GM12891 (cell line): ENCODE data around the gene C17orf50.

Experiments
- DNase-seq: peaks from one replicate; pipeline ENCODE4 v3.0.0; 2011; ENCODE audit warnings: low spot score; ENCODE audit not compliant: insufficient read length
- FAIRE-seq: peaks from 2 replicates; lab custom pipeline; 2011; peaks lifted over from hg19 to GRCh38; lab: Jason Lieb, UNC
- PAX5 ChIP-seq: IDR thresholded peaks from 2 replicates; pipeline ENCODE4 v1.6.1; 2011; ENCODE audit warnings: low read length, moderate library complexity, mild to moderate bottlenecking; ENCODE audit not compliant: insufficient read depth, severe bottlenecking
- POLR2A ChIP-seq: IDR thresholded peaks from 2 replicates; pipeline ENCODE4 v1.6.1; 2011; ENCODE audit warnings: low read depth, low read length, control low read depth
- POLR2AphosphoS5 ChIP-seq: IDR thresholded peaks from 2 replicates; pipeline ENCODE4 v1.6.1; 2011; ENCODE audit warnings: low read depth, low read length, control low read depth
- POU2F2 ChIP-seq: IDR thresholded peaks from 2 replicates; pipeline ENCODE4 v1.6.1; 2011; ENCODE audit warnings: low read depth, mild to moderate bottlenecking, control low read depth, low read length, moderate library complexity
- SPI1 ChIP-seq: IDR thresholded peaks from 2 replicates; pipeline ENCODE4 v1.6.1; 2011; ENCODE audit warnings: low read depth, low read length, control low read depth
- TAF1 ChIP-seq: IDR thresholded peaks from 2 replicates; pipeline ENCODE4 v1.6.1; 2011; ENCODE audit warnings: low read depth, low read length, control low read depth

C17orf50 gene

DNA sequence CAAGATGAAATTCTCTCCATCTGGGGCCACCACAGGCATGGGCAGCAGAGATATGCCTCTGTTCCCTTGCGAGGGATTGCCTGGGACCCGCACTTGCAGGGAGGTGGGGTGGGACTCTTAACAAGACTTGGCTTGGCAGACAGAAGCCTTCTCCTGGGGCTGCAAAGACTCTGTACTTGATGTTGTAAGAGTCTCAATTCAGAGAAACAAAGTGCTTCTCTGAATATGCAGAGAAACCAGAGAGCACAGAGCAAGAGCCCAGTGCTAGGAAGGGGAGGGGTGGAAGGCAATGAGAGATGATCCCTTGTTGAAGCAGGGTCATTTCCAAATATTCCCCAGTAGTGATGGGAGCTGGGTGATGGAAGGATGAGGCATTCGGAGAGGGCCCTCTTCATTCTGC, 32.6 kb downstream of the C17orf50 start:
- no peak for TF ChIP-seq TAF1
- no peak for DNase-seq
- FAIRE-seq, result no peak

DNA sequence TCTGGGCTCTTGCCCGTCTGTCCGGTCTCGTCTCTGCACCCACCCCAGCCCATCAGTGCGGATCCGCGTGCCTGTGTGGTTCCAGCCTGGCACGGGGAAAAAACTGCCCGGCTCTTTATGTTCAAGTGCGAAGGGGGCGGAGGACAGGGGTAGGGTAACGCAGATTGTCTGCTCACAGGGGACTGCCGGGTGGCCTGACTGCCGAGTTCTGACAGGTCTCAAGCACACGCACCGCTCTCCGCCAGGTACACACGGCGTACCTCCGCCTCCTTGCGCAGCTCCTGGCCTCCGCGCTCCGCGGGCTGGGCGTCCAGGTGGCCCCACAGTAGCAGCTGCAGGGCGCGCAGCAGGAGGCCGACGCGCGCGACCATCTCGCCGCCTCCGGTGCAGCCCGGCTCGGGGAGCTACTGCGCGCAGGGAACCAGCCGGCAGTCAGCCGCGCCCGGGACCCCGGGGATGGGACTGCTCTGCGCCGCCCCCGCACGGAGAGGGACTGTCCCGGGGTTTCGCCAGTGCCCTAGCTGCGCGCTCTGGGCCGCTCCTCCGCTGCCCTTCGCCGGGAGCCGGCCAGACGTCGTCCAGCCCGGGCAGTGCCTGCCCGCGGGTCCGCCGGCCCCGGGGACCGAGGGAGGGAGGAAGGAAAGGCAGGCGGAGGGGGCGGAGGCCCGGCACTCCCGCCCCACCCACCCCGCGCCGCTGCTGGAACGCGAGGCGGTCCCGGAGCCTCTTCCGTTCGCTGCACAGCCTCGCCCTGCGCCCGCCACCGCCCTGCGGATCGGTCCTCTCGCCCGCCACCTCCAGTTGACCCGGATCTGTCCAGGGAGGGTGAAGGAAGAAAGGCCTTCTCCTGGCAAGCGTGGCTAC, 34.6 kb downstream of the C17orf50 start, which contains the start of gene MMP28:
Gene MMP28, minus strand, starts transcription at position 635 of the 864 bp plus-strand sequence. Its CDS starts 264 bp downstream, at position 371.
- no peak for TF ChIP-seq POLR2AphosphoS5
- no peak for TF ChIP-seq POLR2A
- no peak for TF ChIP-seq PAX5
- no peak for TF ChIP-seq TAF1
- TF ChIP-seq SPI1, result no peak
- TF ChIP-seq POU2F2, result no peak
- no peak for FAIRE-seq
- peak; percentile 44 for DNase-seq

DNA sequence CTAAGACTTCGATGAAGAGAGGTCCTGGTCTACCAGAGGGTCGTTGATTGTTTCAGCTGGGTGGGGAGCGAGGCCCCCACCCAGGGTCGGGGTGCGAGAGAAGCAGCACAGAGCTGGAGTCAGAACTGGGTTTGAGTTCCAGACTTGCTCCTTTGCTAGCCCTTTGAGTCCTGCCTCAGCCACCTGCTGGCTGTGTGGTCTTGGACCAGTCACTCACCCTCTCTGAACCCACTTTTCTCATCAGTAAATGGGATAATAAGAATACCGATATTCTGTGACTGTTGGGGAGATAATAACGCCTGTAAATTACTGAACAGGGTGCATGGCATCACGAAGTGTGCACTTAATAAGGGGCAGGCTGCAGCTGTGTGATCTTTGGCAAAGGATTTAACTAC, 35.2 kb downstream of the C17orf50 start:
- TF ChIP-seq POLR2AphosphoS5 (no peak), TAF1 (no peak), SPI1 (no peak), POU2F2 (no peak), PAX5 (no peak), POLR2A (no peak)
- no peak for DNase-seq
- FAIRE-seq, result no peak

DNA sequence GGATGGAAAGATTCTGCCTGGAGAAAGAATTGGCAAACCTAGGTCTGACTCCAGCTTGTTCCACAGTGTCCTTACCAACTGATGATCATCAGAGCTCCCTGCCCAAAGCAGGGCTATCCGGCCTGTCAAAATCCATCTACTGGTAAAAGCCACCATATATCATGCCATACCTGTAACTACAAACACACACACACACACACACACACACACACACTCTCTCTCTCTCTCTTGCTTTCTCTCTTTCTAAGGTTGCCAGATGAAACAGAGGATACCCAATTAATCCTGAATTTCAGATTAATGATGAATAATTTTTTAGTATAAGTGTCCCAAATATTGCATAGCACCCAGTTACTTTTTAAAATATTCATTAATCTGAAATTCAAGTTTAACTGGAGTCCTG, 36.3 kb downstream of the C17orf50 start:
- TF ChIP-seq SPI1 (no peak), POLR2A (no peak), PAX5 (no peak), TAF1 (no peak), POU2F2 (no peak), POLR2AphosphoS5 (no peak)
- DNase-seq (no peak), FAIRE-seq (no peak)

DNA sequence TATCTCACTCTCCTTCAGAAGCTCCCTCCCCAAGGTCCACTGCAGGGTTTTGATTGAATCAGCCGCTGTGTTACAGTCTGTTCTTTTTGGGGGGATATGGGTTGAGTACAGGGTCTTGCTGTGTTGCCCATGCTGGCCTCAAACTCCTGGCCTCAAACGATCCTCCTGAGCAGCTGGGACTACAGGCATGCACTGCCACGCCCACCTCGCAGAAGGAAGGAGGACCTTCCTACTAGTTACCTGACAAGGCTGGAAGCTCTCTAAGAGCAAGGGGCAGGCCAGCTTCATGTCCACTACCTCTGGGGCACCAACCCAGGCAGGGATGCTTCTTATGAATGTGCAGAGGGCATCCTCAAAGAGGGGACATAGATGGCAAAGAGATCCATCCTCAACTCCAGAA, 36.7 kb downstream of the C17orf50 start:
- DNase-seq, result no peak
- no peak for FAIRE-seq
- TF ChIP-seq POLR2AphosphoS5 (no peak), POU2F2 (no peak), PAX5 (no peak), TAF1 (no peak), SPI1 (no peak), POLR2A (no peak)

DNA sequence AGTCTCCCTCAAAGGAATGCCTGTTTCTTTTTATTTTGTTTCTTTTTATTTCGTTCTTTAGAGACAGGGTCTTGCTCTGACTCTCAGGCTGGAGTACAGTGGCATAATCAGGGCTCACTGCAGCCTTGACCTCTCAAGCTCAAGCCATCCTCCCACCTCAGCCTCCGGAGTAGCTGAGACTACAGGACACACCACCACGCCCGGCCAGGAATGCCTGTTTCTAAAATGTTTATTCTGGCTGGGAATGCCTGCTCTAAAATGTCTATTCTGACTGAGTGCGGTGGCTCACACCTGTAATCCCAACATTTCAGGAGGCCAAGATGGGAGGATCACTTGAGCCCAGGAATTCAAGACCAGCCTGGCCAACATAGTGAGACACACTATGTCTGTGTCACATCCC, 37.2 kb downstream of the C17orf50 start:
- FAIRE-seq (no peak), DNase-seq (no peak)
- no peak for TF ChIP-seq POLR2A
- no peak for TF ChIP-seq PAX5
- TF ChIP-seq POU2F2, result no peak
- no peak for TF ChIP-seq POLR2AphosphoS5

DNA sequence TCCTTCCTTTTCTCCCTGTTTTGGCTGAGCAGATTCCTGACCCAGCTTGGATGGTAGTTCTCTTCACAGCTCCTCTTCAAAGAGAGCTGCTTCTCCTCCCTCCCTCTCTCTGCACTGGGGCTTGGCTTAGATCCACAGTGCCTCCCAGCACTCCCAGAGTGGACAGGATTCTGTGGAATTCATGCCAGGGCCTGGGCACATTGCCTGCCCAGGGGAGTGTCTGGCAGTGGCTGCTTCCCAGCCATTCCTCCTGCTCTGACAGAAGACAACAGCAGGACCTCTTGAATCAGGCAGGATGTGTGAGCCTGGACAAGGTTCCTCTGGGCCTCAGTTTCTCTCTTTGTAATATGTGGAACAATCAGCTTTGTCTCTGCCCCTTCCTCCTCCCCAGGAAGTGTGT, 39.3 kb downstream of the C17orf50 start:
- FAIRE-seq, result no peak
- no peak for TF ChIP-seq TAF1
- no peak for DNase-seq

DNA sequence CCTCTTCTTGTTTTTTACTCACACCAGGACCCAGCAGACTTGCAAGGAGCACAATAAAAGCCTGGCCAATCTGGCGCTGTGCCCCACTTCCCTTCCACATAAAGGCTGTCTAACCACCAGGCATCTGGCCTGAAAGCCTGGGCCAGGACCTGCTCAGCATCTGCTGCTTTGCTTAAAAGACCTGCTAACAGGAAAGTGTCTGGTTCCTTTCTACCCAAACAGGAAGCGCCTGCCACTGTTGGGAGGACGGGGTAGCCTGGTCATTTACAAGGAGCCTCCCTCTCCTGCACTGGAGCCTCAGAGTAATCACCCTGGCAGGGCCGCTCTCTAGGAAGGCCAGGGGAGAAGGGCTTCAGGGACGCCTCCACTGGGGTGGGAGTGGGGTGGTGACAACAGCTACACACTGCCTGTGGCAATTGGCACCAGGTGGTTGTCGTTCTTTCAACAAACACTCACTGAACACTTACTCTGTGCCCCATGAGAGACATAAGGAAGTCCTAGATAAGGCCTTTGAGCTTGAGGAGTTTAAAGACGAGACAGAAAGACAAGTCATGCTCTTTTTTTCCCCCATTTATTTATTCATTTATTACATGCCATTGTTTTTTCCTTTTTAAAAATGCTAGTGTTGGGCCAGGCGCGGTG, 41.0 kb downstream of the C17orf50 start:
- TF ChIP-seq TAF1 (no peak), POU2F2 (no peak), PAX5 (no peak)
- no peak for FAIRE-seq
- DNase-seq, result no peak

DNA sequence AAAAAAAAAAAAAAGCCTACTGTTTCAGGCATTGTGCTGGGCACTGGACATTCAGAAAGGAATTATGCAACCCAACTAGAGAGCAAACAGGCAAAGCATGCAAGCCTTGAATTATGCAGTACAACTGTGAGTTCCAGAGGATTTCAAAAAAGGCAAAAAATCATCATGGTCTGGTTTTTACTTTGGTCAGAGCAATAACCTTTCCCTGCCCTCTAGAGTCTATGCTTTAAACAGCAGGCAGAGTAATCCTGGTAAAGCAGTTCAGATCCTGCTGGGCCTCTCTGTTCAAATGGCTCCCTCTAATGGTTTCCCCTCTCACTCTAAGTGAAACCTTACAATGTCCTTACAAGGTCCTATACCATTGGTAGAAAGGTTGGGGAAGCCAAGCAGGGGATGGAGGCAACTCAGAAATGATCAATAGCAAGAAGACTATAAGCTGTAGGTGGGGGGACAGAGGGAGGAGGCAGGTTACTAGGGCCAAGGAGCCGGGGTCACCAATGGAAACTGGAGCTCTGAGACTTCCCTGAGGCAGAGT, 44.0 kb downstream of the C17orf50 start:
- TF ChIP-seq POLR2A (no peak), TAF1 (no peak), POU2F2 (no peak), PAX5 (no peak), SPI1 (no peak), POLR2AphosphoS5 (no peak)
- DNase-seq (peak; percentile 69), FAIRE-seq (no peak)

DNA sequence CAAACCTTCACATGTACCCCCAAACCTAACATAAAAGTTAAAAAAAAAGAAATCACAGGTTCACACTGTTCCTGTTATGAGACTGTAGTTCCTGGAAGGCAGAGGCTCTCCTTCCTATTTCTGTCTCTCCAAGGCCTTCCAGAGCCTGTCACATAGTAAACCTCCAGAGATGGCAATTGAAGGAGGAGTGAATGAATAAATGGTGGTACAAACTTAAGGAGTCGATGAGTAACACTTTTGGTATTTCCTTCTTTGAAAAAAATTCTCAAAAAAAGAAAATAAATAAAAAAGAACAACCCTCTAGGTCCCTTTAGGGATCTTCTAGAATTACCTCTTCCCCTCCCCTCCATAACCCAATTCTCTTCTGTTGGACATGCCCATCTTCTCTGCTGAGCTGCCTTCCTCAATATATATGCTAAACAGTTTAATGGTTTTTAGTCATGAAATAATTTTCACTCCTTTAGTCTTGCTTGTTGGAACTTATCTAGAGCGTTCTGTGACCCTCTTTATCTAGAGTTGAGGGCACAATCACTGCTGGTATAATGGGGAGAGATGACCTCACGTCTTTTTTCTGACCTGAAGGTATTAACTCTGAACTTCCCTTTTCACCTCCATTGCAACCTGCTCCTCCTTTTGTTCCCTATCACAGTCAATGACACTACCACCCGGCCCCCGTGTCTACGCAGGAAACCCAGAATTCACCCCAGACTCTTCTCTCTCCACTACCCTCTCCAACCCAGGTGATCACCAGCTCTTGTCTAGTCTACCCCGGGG, 46.9 kb downstream of the C17orf50 start:
- TF ChIP-seq POLR2AphosphoS5, result no peak
- TF ChIP-seq PAX5, result no peak
- no peak for TF ChIP-seq POLR2A
- TF ChIP-seq SPI1, result no peak
- no peak for TF ChIP-seq POU2F2
- no peak for TF ChIP-seq TAF1
- FAIRE-seq (no peak), DNase-seq (no peak)
